Left ventricle myocardium inferior (tissue), 1 donor: Measurements from ENCODE around the gene C5orf58. TPM values are rescaled to one million over a fixed set of nuclear protein-coding genes. Genes with fewer than 3 reads are reported as not detected.
A peak's percentile ranks its signal among the peaks of the same experiment; 100 is the strongest.

Experiments
- DNase-seq: peaks from one replicate; pipeline ENCODE4 v3.0.0-alpha.2; 2020
- H3K27ac ChIP-seq: fragments of 200-600 bp; replicated peaks from 2 replicates; pipeline ENCODE4 v1.8.0; 2021
- H3K27me3 ChIP-seq: fragments of 200-600 bp; 2 replicates; pipeline ENCODE4 v1.8.0; 2021; ENCODE audit warnings: low read depth
- H3K36me3 ChIP-seq: fragments of 200-600 bp; 2 replicates; pipeline ENCODE4 v1.8.0; 2021
- H3K4me1 ChIP-seq: fragments of 200-600 bp; 2 replicates; pipeline ENCODE4 v1.8.0; 2021
- H3K4me3 ChIP-seq: fragments of 200-600 bp; 2 replicates; pipeline ENCODE4 v1.8.0; 2021; ENCODE audit warnings: mild to moderate bottlenecking, moderate library complexity
- H3K9me3 ChIP-seq: fragments of 200-600 bp; replicated peaks from 2 replicates; pipeline ENCODE4 v1.8.0; 2021
- CTCF ChIP-seq: fragments of 200-600 bp; IDR thresholded peaks from 2 replicates; pipeline ENCODE4 v1.8.0; 2021; ENCODE audit warnings: antibody characterized with exemption, mild to moderate bottlenecking, borderline replicate concordance
- intact Hi-C: fragments of 100-400 bp; cut with micrococcal nuclease; formaldehyde crosslinking; loops from one replicate; pipeline ENCODE4 v1.11.0; 2022
- total RNA-seq: library from RNA; stranded (reverse); fragmentation: NEBNext Ultra II Directional; extraction: Animal tissue kit (Norgen Biotek cat#: 25700); gene quantifications from one replicate; pipeline ENCODE4 v1.2.1, GENCODE V29; 2021
- donor health status: DM: no; HTN: yes; CAD: no; lungs with severe emphysema.

The C5orf58 gene
- total RNA-seq, 1 donor from 2014 or later, result 1.0 TPM

GRCh38 chr5:170267431-170268152 lies 34.8 kb downstream of the C5orf58 start:
- peaks cover 24% of the 10 kb centered on the region for H3K4me1 ChIP-seq
- peak overlapping the region; percentile 48 for H3K27ac ChIP-seq
- H3K27me3 ChIP-seq, result peaks cover 32% of the 10 kb centered on the region
- TF ChIP-seq CTCF, result peak; percentile 86
- H3K9me3 ChIP-seq, result no peaks in the 10 kb centered on the region
- DNase-seq, result peak; percentile 69
- peaks cover under 1% of the 10 kb centered on the region for H3K36me3 ChIP-seq
- peak overlapping the region; percentile 28 for H3K4me3 ChIP-seq
- intact Hi-C loops, result loop anchor here (5.0 to 10.0 kb wide), 2 partner anchors 80 to 157 kb away; no protein-coding TSS in a partner anchor

- no peak for DNase-seq
- Histone ChIP-seq H3K9me3 (no peaks in the 10 kb centered on the region), H3K4me3 (peak overlapping the region; percentile 28), H3K27me3 (peaks cover 32% of the 10 kb centered on the region), H3K36me3 (no peaks in the 10 kb centered on the region), H3K4me1 (peaks cover 24% of the 10 kb centered on the region), H3K27ac (peak overlapping the region; percentile 48)
- intact Hi-C loops, result loop anchor here (5.0 to 10.0 kb wide), 2 partner anchors 79 to 157 kb away; no protein-coding TSS in a partner anchor
- peak; percentile 7 for TF ChIP-seq CTCF
Observed at GRCh38 chr5:170268153-170268689, 35.4 kb downstream of the C5orf58 start.

GRCh38 chr5:170268884-170269283 lies 36.1 kb downstream of the C5orf58 start:
- peaks cover 30% of the 10 kb centered on the region for H3K27me3 ChIP-seq
- no peak for DNase-seq
- no peaks in the 10 kb centered on the region for H3K36me3 ChIP-seq
- peaks cover 24% of the 10 kb centered on the region for H3K4me1 ChIP-seq
- peak overlapping the region; percentile 50 for H3K27ac ChIP-seq
- no peaks in the 10 kb centered on the region for H3K9me3 ChIP-seq
- intact Hi-C loops, result loop anchor here (5.0 to 10.0 kb wide), 2 partner anchors 78 to 156 kb away; no protein-coding TSS in a partner anchor
- H3K4me3 ChIP-seq, result no peak overlapping the region
- no peak for TF ChIP-seq CTCF

- TF ChIP-seq CTCF, result no peak
- DNase-seq, result no peak
- peak overlapping the region; percentile 50 for H3K27ac ChIP-seq
- no peaks in the 10 kb centered on the region for H3K9me3 ChIP-seq
- H3K4me3 ChIP-seq, result no peak overlapping the region
- H3K27me3 ChIP-seq, result peaks cover 23% of the 10 kb centered on the region
- H3K4me1 ChIP-seq, result peaks cover 24% of the 10 kb centered on the region
- intact Hi-C loops, result loop anchor here (5.0 to 10.0 kb wide), 2 partner anchors 78 to 155 kb away; no protein-coding TSS in a partner anchor
- H3K36me3 ChIP-seq, result no peaks in the 10 kb centered on the region
Observed at GRCh38 chr5:170269579-170269978, 36.8 kb downstream of the C5orf58 start.

GRCh38 chr5:170270293-170271069 lies 37.7 kb downstream of the C5orf58 start:
- H3K36me3 ChIP-seq, result no peaks in the 10 kb centered on the region
- no peak overlapping the region for H3K4me3 ChIP-seq
- DNase-seq, result no peak
- peaks cover 24% of the 10 kb centered on the region for H3K4me1 ChIP-seq
- no peak overlapping the region for H3K27ac ChIP-seq
- no peak for TF ChIP-seq CTCF
- H3K27me3 ChIP-seq, result peaks cover 22% of the 10 kb centered on the region
- no peaks in the 10 kb centered on the region for H3K9me3 ChIP-seq
- intact Hi-C loops, result no loop called here
